H1 (cell line): ENCODE results near the gene ALDH3B1. TPM values are rescaled to one million over a fixed set of nuclear protein-coding genes. Genes with fewer than 3 reads are reported as not detected.

ENCODE experiments used
- EZH2 ChIP-seq: fragments of 200-600 bp; sonication (generic); IDR thresholded peaks from 2 replicates; pipeline ENCODE4 v1.7.1; 2012; ENCODE audit warnings: low read depth, mild to moderate bottlenecking, moderate library complexity, low read length, inconsistent platforms; ENCODE audit not compliant: severe bottlenecking
- POLR2A ChIP-seq, 2 experiments: IDR thresholded peaks; 1 replicate in 1 of 2; 2 replicates in 1 of 2; pipeline ENCODE4 v1.6.1; 2011; ENCODE audit warnings: low read depth in 2 of 2, low read length in 2 of 2, mild to moderate bottlenecking in 2 of 2; ENCODE audit errors: control extremely low read depth in 1 of 2
- polyA plus RNA-seq, 7 experiments: library from polyadenylated mRNA; depleted of rRNA in 3 of 7; stranded (reverse) in 5 of 7; unstranded in 2 of 7; fragments of >200 nt in 5 of 7; fragments of 200-250 nt in 2 of 7; gene quantifications; 1 replicate in 5 of 7; 2 replicates in 1 of 7; 4 replicates in 1 of 7; pipeline versions ENCODE4 v1.2.1 to v1.2.3, GENCODE V29; 2011 to 2013; ENCODE audit warnings: missing spikeins in 2 of 7, mixed read lengths in 2 of 7
- total RNA-seq: library from RNA; stranded (reverse); fragmentation: NEBNext Ultra II Directional; extraction: Animal tissue kit (Norgen Biotek cat#: 25700); gene quantifications from 2 replicates; pipeline ENCODE4 v1.2.1, GENCODE V29; 2021

Gene ALDH3B1
- total and polyA plus RNA-seq, 2 of the 8 experiments (the other 6 are each of a cell fraction or from before 2014, with no cell fraction given): 0.32 to 0.47 TPM

DNA sequence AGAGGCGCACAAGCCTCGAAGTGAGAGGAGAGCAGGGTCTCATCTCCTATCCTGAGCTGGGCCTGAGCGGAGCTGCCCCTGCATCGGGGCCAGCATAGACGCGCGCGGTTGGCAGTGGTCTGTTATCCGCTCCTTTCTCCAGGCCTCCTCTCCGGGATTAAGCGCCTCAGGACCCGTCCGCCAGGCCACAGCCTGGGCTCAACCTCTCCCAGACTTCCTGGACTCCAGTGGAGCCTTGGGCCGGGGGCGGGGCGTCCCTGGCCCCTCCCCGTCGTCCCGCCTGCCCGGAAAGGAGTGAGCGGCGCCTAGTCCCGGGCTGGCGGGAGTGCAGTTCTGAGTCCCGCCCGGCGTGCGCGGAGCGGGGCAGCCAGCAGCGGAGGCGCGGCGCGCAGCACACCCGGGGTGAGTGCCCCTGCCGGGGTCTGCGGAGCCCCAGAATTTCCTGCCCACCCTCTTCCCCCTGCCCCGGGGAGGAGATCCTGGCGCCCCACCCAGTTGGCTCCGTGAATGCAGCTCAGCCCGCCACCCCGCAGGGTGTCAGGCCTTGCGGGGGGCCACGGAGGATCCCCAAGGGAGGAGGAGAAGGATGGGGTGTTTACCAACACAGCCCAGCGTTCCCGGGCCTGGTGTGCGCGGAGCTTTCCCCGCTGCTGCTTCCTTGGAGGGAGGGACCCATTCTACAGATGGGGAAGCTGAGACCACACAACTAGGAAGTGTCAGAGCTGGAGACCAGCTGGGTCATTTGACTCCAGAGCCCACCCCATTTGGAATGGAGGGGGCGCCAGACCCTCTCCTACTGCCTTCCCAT lies 28.8 kb downstream of the ALDH3B1 start, which contains the start of gene TCIRG1 (continued):
- TF ChIP-seq EZH2 (no peak), POLR2A (IDR thresholded peaks at IDR 0.05; ENCODE audit: control extremely low read depth in 1 of 2, low read depth in 2 of 2, low read length in 2 of 2) (peak in 1 of 2 experiments; percentile 46; a peak in 2 of 3 replicates)
